HL-60 (cell line): ENCODE measurements around the gene SLC39A6.

ENCODE experiments used
- DNase-seq, 2 experiments: peaks; one replicate each; pipeline ENCODE4 v3.0.0-alpha.2; 2010 to 2020; ENCODE audit warnings: low read depth in 1 of 2, low spot score in 1 of 2
- H3K27ac ChIP-seq: fragments of 250-450 bp; sonication (Bioruptor Pico); replicated peaks from 2 replicates; pipeline ENCODE4 v1.5.1; 2020; ENCODE audit warnings: mild to moderate bottlenecking, moderate library complexity
- H3K27me3 ChIP-seq: fragments of 250-450 bp; sonication (Bioruptor Pico); 2 replicates; pipeline ENCODE4 v1.5.1; 2021; ENCODE audit warnings: mild to moderate bottlenecking, moderate library complexity; ENCODE audit not compliant: insufficient read depth, poor library complexity, severe bottlenecking
- H3K4me3 ChIP-seq: replicated peaks from 2 replicates; pipeline ENCODE4 v1.5.1; 2011; ENCODE audit warnings: mild to moderate bottlenecking, control low read depth, low read length; ENCODE audit not compliant: insufficient read depth
- GABPA ChIP-seq: IDR thresholded peaks from 2 replicates; pipeline ENCODE4 v1.6.1; 2012; ENCODE audit warnings: low read depth
- POLR2AphosphoS5 ChIP-seq: IDR thresholded peaks from 2 replicates; pipeline ENCODE4 v1.6.1; 2012; ENCODE audit warnings: low read depth
- REST ChIP-seq: IDR thresholded peaks from 2 replicates; pipeline ENCODE4 v1.6.1; 2012; ENCODE audit warnings: low read depth; ENCODE audit not compliant: insufficient replicate concordance
- SPI1 ChIP-seq: IDR thresholded peaks from 2 replicates; pipeline ENCODE4 v1.6.1; 2012; ENCODE audit warnings: low read depth, mild to moderate bottlenecking, borderline replicate concordance
- TF ChIP-seq, protein P1 (sequence below): IDR thresholded peaks from one replicate; pipeline ENCODE4 v1.5.1; 2011; ENCODE audit warnings: low read length, control low read depth, inconsistent platforms; ENCODE audit not compliant: insufficient read depth

The SLC39A6 gene

DNA sequence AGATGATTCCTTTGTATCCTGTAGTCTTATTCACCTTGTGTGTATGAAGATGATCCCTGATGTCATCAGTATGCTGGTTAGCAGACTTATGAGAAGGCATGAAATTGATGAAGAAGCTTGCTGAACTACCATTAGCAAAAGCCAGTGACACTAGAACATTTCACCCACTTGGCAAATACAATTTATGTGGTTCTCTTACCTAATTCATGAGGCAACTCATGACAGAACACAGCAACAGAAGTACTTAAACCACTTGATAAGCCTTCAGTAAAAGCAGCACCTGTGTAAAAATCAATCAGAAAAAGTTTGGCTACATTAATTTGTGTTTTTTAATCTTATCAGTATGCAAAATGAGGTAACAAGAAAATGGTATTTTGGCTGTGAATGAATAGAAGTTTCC is 16.8 kb downstream of the SLC39A6 start:
- no peak for DNase-seq
- TF ChIP-seq, protein P1, sequence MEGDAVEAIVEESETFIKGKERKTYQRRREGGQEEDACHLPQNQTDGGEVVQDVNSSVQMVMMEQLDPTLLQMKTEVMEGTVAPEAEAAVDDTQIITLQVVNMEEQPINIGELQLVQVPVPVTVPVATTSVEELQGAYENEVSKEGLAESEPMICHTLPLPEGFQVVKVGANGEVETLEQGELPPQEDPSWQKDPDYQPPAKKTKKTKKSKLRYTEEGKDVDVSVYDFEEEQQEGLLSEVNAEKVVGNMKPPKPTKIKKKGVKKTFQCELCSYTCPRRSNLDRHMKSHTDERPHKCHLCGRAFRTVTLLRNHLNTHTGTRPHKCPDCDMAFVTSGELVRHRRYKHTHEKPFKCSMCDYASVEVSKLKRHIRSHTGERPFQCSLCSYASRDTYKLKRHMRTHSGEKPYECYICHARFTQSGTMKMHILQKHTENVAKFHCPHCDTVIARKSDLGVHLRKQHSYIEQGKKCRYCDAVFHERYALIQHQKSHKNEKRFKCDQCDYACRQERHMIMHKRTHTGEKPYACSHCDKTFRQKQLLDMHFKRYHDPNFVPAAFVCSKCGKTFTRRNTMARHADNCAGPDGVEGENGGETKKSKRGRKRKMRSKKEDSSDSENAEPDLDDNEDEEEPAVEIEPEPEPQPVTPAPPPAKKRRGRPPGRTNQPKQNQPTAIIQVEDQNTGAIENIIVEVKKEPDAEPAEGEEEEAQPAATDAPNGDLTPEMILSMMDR: no peak
- H3K27ac ChIP-seq: no peak overlapping the region

DNA sequence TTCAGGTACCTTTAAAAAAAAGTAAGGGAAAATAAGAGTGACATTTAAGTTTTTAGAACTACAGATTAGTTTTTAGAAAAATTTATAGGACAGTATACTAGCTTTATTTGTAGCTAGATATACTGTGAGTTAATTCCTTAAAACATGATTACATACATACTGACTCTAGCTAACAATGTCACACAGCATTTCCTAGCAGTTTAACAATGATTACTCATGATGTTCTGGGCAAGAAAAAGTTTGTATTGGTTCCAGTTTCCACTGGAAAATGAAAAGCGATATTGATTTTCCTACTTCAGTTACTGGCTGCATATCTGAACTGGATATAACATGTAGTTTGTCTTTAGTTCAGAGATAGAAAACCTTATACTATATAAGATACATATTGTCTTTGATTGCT is 19.4 kb downstream of the SLC39A6 start:
- DNase-seq: no peak
- TF ChIP-seq, protein P1: no peak
- TF ChIP-seq POLR2AphosphoS5 (no peak), REST (no peak), GABPA (no peak), SPI1 (no peak)

More for the DNA sequence above, 16.8 kb downstream of the SLC39A6 start:
- no peak overlapping the region for H3K4me3 ChIP-seq
- H3K27me3 ChIP-seq: no peaks in the 10 kb centered on the region

DNA sequence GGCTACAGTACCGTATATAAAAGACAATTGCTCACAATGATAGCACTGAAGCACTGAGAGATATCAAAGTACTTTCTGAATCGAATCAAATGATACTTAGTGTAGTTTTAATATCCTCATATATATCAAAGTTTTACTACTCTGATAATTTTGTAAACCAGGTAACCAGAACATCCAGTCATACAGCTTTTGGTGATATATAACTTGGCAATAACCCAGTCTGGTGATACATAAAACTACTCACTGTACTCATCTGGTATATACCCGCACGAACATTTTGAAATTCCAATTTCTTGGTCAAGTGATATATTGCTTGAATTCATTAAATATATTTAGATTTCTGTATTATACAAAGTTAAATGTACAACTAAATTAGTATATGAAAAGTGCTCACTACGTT is 20.5 kb downstream of the SLC39A6 start:
- DNase-seq: no peak
- TF ChIP-seq, protein P1: no peak
- no peak for TF ChIP-seq SPI1
- TF ChIP-seq GABPA: no peak
- Histone ChIP-seq H3K27ac (no peak overlapping the region), H3K27me3 (no peaks in the 10 kb centered on the region), H3K4me3 (no peak overlapping the region)

More for the DNA sequence above, 19.4 kb downstream of the SLC39A6 start:
- no peak overlapping the region for H3K4me3 ChIP-seq
- no peak overlapping the region for H3K27ac ChIP-seq
- no peaks in the 10 kb centered on the region for H3K27me3 ChIP-seq

- Histone ChIP-seq H3K4me3 (no peak overlapping the region), H3K27ac (no peak overlapping the region), H3K27me3 (no peaks in the 10 kb centered on the region)
- DNase-seq: no peak
- TF ChIP-seq SPI1 (no peak), REST (no peak)
Measured at GRCh38 chr18:36108196-36108595, 20.9 kb downstream of the SLC39A6 start.
